ENCODE results near the gene SCARF2.
"Not testable (repeated sequence)": the region's sequence is repeated elsewhere in the genome, so short reads cannot be mapped to it uniquely, and the experiment has no call there.

DNA sequence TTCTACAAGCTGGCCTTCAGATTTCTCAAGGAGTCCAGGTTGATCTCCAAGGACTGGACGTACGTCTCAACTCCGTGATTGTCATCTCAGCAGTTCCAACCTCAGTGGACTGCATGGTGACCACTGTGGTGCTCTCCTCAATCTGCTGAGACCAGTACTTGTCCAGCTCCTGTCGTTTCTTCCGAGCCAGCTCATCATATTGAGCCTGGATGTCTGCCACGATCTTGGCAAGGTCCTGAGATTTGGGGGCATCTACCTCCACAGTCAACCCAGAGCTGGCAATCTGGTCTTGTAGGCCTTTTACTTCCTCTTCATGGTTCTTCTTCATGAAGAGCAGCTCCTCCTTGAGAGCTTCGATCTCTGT is 45.5 kb upstream of the SCARF2 start:
- TF ChIP-seq SRF (IDR thresholded peaks at IDR 0.05; ENCODE audit: low read depth, low read length); SP2 (IDR thresholded peaks at IDR 0.05; ENCODE audit: low read length); GTF2F1 (IDR thresholded peaks at IDR 0.05; ENCODE audit: borderline replicate concordance, low read depth, low read length); RFX5 (IDR thresholded peaks at IDR 0.05; ENCODE audit: borderline replicate concordance, low read depth, low read length); YY1 (IDR thresholded peaks at IDR 0.05; ENCODE audit: low read depth, low read length); TCF12 (IDR thresholded peaks at IDR 0.05; ENCODE audit: low read depth, low read length); POLR2A (IDR thresholded peaks at IDR 0.05; ENCODE audit: control extremely low read depth in 1 of 2, low read depth in 2 of 2, low read length in 2 of 2); RAD21 (IDR thresholded peaks at IDR 0.05 in 1 of 2, conservative IDR thresholded peaks at IDR 0.05 in 1 of 2; ENCODE audit: low read depth in 2 of 2, low read length in 2 of 2): not testable (repeated sequence)
- TF ChIP-seq, protein P1, sequence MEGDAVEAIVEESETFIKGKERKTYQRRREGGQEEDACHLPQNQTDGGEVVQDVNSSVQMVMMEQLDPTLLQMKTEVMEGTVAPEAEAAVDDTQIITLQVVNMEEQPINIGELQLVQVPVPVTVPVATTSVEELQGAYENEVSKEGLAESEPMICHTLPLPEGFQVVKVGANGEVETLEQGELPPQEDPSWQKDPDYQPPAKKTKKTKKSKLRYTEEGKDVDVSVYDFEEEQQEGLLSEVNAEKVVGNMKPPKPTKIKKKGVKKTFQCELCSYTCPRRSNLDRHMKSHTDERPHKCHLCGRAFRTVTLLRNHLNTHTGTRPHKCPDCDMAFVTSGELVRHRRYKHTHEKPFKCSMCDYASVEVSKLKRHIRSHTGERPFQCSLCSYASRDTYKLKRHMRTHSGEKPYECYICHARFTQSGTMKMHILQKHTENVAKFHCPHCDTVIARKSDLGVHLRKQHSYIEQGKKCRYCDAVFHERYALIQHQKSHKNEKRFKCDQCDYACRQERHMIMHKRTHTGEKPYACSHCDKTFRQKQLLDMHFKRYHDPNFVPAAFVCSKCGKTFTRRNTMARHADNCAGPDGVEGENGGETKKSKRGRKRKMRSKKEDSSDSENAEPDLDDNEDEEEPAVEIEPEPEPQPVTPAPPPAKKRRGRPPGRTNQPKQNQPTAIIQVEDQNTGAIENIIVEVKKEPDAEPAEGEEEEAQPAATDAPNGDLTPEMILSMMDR (IDR thresholded peaks at IDR 0.05; ENCODE audit: control extremely low read depth in 1 of 3, insufficient read depth in 1 of 3, low read depth in 1 of 3, low read length in 3 of 3) = not testable (repeated sequence)
- TF ChIP-seq, protein P2, sequence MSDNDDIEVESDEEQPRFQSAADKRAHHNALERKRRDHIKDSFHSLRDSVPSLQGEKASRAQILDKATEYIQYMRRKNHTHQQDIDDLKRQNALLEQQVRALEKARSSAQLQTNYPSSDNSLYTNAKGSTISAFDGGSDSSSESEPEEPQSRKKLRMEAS (IDR thresholded peaks at IDR 0.05) = not testable (repeated sequence)
- TF ChIP-seq, protein P3, sequence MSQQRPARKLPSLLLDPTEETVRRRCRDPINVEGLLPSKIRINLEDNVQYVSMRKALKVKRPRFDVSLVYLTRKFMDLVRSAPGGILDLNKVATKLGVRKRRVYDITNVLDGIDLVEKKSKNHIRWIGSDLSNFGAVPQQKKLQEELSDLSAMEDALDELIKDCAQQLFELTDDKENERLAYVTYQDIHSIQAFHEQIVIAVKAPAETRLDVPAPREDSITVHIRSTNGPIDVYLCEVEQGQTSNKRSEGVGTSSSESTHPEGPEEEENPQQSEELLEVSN (IDR thresholded peaks at IDR 0.05) = not testable (repeated sequence)
